HG03354 (cell line): ENCODE results near the gene FAM3C.
"Not testable (repeated sequence)": the region's sequence is repeated elsewhere in the genome, so short reads cannot be mapped to it uniquely, and the experiment has no call there.

Experiments
- ATAC-seq: cut with Tn5 transposase; IDR thresholded peaks from one replicate; pipeline ENCODE4 v1.9.1; 2021; ENCODE audit warnings: mild to moderate bottlenecking; ENCODE audit not compliant: unreplicated experiment, poor library complexity, severe bottlenecking

The FAM3C gene, protein sequence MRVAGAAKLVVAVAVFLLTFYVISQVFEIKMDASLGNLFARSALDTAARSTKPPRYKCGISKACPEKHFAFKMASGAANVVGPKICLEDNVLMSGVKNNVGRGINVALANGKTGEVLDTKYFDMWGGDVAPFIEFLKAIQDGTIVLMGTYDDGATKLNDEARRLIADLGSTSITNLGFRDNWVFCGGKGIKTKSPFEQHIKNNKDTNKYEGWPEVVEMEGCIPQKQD

DNA sequence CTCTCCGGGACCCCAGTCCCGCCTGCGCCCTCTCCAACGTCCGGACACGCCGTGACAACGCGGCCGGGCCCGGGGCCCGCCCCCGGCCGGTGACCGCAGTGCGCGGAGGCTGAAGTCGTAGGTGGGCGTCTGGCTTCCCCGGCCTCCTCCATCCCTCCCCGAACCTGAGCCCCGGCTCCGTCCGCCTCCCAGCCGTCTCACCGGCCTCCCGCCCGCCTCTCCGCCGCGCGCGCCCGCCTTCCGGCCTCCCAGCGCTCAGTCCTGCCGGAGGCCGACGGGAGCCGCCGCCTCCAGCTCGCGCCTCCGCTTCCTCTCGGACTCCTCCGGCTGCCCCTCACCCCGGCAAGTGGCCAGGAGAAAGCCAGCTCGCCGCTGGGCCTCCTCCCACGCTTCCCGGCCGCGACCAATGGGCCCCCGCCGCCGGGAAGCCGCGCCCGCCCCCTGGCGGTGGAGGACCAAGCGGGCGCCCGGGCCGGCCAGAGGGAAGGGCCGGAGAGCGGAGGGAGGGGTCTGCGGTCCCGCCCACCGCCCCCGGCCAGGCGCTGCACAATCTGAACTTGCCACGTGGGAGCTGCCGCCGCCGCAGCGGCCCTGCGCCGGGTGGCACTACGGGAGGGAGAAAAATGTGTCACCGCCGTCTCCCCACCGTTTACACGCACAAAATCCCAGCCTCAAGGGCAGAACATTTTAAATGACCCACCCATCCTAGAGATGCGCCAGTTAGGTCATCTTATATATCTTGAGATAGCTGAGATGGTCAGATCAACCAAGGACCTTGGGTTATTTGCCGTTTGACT lies at the start of gene FAM3C:
Gene FAM3C, minus strand, starts transcription at position 348 of the 797 bp plus-strand sequence. CDS start 13,339 bp downstream, outside the sequence.
- ATAC-seq: peak; percentile 82

DNA sequence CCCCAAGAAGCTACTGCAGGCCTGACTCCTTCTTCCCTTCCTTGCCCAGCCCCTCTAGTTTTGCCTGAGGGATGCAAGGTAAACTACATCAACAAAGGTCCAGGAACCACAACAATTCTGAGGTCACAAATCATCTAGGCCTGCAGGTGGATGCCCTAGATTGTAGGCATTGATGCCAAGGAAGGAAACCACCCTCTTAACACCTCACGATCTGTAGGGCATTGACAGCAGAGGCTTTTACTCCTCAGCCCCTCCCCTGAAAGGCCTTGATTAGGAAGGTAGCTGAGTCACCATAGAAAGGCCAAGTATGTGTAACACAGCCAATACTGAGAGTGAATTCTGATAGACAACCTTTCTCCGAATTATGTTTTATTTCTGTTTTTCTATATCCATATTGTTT lies 46.7 kb upstream of the FAM3C start:
- ATAC-seq: no peak

DNA sequence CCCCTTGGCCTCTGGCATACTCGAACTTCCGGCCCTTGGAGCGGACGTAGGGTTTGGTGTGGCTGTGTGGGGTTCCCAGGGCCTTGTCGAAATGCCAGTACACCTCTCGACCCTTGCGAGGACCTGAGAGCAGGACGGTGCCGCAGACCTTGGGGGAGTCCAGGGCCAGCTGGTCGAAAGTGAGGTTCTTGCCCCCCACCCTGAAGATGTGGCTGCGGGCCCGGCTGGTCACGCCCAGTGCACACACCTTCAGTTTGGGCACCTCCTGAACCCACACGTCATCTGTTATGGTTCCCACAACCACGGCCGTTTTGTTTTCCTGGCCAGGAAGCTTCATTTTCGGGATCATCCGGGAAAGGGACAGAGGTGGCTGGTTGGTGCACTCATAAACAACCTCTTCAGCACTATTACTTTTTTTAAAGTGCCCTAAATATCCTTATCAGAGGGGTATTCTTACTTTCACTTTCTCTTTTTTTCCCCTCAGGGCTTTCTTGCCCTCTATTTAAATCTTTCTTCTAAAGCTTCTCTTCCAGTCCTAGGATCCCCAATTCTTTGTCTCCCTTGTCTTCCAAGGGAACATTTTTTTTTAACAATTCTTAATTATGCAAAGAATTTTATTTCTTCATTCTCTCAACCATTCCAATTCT lies 44.9 kb upstream of the FAM3C start:
- ATAC-seq: no peak

DNA sequence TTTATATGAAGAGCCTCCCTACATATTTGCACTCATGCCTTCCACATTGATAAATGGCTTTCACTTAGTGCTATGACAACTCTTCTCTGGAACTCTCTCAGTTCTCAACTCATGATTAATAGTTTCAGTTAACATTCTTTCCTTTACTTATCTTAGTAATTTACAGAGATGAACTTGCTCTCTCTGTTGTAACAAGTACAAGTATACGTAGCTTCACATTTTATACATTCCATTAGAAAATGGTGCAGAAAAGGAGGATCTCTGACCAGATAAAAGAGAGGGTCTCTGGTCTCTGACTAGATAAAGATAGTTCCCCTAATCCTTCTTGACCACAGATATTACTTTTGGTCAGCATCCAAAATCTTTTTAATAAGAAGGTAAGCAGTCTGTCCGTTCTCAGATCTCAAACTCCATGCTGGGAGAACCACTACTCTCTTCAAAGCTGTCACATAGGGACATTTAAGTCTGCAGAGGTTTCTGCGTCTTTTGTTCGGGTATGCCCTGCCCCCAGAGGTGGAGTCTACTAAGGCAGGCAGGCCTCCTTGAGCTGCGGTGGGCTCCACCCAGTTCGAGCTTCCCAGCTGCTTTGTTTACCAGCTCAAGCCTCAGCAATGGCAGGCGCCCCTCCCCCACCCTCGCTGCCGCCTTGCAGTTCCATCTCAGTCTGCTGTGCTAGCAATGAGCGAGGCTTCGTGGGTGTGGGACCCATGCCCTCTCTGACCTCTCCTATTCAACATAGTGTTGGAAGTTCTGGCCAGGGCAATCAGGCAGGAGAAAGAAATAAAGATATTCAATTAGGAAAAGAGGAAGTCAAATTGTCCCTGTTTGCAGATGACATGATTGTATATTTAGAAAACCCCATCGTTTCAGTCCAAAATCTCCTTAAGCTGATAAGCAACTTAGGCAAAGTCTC lies 42.2 kb upstream of the FAM3C start:
- ATAC-seq: peak; percentile 58

DNA sequence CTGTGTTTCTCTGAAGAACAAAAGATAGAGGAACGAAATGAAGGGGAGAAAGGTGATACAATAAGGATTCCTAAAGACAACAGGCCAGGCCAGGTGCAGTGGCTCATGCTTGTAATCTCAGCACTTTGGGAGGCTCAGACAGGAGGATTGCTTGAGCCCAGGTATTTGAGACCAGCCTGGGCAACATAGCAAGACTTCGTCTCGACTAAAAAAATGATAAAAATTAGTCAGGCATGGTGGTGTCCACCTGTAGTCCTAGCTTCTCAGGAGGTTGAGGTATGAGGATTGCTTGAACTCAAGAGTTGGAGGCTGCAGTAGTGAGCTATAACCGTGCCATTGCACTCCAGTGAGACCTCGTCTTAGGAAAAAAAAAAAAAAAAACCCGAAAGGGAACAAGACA lies 41.4 kb upstream of the FAM3C start:
- no peak for ATAC-seq

DNA sequence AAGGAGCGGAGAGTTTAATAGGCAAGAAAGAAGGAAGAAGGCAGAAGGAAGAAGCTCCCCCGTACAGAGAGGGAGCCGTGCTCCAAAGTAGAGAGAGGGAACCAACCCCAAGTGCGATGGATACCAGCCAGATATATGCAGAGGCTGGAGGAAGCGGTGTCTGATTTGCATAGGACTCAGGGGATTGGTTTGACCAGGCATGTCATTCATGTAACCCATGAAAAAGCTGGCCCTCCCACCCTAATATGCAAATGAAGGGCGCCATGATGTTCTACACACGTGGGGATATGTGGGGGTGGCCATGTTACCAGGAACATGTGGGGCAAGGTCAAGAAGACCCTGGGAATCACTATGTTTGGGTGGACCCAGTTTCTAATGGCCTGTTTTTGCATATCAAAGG lies 40.6 kb upstream of the FAM3C start:
- ATAC-seq: no peak

DNA sequence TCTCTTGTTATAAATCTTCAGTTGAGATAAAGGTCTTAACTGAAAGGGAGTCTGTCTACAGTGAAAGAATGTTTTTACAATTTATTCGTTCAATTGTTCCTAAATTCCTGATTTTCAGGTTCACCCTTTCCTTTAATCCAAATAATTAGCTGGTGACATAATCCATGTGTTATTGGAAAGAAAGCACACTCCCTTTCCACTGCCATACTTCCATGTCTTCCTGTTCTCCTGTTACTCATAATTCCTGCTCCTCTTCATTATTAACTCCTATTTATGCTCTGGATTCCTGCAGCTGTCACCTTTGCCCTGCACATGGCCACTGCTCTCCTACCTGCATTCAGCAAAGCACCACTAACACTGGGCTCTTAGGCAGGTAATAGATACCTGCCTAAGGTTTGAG lies 40.0 kb upstream of the FAM3C start:
- no peak for ATAC-seq

DNA sequence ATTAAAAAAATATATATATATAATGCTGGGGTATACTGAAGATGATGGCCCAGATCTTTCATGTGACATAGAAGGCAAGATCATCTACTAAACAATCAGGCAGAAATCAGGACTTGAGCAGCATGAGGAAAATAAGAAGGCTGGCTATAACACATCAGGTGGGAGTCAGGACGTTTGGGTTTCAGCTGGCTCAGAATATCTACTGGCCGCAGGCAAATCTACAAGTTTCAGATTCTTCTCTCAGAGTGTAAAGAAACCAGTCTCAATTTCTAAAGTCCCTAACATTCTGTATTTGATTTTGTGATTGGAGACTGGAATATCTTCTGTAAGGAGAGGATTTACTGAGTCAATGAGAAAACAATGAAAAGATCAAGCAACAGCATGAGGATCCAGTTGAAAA lies 37.7 kb upstream of the FAM3C start:
- peak; percentile 59 for ATAC-seq

DNA sequence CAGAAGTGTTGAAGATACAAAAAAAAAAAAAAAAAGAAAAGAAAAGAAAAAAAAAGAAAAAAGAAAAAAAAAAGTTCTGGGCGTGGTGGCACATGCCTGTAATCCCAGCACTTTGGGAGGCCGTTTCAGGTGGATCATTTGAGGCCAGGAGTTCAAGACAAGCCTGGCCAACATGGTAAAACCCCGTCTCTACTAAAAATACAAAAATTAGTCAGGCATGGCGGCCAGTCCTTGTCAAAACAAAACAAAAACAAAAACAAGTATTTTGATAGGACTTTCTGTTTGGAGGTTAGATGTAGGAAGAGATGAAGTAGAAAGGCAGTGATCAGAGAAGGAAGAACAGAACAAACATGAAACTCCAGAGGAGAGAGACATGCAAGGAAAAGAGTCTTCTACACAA lies 36.4 kb upstream of the FAM3C start:
- peak; percentile 69 for ATAC-seq

DNA sequence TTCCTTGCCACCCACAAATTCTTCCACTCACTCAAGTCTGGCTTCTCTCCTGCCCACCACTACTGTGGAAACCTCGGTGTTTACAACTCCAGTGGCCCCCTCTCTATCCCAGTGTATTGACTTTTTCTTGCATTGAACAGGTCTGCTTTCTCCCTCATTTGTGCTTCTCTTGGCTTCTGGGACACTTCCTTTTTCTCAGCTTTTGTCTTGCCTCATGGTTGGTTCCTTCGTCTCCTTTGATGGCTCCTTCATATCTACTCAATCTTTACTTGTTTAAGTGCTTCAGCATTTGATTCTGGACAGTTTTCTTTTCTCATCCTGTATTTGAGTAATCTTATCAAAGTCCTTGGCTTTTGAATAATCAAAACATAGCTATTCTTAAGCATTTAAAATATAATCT lies 35.9 kb upstream of the FAM3C start:
- no peak for ATAC-seq

DNA sequence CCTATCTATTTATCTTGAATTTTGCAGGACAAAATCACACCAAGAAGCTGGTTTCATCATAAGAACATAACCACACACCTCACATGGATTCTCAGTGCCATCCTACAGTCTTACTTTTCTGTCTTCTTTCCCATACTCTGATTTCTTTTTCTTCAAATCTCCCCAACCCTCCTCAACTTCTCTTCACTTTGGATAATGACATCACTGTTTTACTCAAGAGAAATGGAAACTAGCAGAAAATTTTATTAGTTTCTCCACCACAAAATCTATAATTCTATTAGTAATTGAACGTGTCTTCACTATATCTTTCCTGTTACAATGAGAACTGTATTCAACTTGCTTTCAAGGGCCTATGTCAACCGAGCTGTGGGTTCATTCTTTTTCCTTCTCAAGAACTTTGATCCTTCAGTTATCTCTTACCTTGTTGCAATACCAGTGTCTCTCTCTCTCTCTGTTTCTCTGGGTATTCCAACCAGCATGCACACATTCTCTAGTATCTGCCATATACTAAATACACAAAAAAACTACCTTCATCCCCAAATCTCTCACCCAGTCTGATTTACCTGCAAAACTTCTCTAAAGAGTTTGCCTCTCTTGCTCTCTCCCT lies 35.4 kb upstream of the FAM3C start:
- no peak for ATAC-seq

DNA sequence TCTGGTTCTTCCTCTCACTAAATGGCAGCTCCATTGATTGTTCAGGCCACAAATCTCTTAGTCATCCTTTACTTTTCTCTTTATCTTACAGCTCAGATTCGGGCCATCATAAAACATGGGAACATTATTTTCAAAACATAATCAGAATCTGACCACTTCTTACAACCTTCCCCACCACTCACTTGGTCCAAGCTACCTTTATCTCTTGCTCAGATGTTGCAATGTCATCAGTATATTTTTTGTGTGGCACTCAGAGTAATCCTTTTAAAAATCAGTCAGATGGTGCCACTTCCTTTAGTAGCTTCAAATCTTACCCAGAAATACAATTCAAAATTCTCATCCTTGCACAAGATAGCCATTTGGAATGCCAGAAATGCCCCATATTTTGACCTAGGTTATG lies 34.5 kb upstream of the FAM3C start:
- no peak for ATAC-seq

DNA sequence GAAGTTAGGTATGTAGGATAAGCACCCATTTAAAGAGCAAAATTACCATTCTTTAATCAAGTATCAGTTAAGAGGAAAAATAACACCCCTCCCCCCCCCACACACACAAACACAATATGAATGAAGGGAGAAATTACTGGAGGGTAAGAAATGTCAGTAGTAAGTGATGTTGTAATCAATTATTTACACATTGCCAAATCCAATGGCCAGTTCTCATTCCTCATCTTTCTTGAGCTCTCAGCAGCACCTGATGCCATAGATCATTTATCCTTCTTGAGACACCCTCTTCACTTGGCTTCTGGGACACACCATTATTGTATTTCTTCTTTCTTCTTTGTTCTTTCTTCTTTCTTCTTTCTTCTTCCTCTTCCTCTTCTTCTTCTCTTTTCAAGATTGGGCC lies 33.7 kb upstream of the FAM3C start:
- no peak for ATAC-seq

DNA sequence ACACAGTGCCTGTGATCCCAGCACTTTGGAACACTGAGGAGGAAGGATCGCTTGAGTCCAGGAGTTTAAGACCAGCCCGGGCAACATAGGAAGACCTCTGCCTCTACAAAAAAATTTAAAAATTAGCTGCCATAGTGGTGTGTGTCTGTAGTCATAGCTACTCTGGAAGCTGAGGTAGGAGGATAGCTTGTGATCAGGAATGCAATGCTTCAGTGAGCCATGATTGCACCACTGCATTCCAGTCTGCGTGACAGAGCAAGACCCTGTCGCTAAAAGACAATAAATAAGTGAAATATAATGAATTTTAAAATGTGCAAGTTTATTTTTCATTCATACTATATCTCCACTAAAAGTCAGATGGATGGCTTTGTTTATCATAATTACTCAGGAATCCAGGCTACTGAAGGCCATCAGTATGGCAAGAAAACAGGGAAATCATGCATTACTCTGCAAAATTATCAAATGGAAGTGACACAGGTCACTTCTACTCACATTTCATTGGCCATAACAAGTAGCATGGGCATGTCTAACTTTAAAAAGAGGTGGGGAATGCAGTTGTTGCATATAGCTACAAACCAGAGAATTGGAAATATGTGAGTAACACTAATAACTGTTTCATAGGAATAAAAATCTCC lies 32.9 kb upstream of the FAM3C start:
- ATAC-seq: no peak

DNA sequence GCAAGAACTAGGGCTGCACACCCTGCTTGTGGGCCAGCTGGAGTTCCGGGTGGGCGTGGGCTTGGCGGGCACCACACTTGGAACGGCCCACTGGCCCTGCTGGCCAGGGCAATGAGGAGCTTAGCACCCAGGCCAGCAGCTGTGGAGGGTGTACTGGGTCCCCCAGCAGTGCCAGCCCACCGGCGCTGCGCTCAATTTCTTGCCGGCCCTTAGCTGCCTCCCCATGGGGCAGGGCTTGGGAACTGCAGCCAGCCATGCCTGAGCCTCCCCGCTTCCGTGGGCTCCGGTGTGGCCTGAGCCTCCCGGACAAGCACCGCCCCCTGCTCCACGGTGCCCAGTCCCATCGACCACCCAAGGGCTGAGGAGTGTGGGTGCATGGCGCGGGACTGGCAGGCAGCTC lies 25.6 kb upstream of the FAM3C start:
- ATAC-seq: not testable (repeated sequence)

DNA sequence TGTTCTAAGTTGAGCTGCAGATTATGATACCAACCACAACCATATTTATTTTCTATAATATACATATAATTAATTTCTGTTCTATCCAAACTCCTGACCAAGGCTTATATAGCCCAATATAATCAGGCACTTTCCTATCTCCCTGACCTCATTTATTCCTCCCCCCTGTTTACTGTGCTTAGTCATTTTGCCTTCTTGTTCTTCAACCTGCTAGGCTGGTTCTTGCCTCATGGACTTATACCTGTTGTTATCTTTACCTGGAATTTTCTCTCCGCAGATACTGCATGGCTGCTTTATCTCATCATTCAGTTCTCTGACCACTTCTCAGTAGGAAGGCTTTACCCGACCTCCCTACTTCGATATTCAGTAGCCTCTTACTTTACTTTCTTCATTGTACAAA lies 24.9 kb upstream of the FAM3C start:
- ATAC-seq: no peak

DNA sequence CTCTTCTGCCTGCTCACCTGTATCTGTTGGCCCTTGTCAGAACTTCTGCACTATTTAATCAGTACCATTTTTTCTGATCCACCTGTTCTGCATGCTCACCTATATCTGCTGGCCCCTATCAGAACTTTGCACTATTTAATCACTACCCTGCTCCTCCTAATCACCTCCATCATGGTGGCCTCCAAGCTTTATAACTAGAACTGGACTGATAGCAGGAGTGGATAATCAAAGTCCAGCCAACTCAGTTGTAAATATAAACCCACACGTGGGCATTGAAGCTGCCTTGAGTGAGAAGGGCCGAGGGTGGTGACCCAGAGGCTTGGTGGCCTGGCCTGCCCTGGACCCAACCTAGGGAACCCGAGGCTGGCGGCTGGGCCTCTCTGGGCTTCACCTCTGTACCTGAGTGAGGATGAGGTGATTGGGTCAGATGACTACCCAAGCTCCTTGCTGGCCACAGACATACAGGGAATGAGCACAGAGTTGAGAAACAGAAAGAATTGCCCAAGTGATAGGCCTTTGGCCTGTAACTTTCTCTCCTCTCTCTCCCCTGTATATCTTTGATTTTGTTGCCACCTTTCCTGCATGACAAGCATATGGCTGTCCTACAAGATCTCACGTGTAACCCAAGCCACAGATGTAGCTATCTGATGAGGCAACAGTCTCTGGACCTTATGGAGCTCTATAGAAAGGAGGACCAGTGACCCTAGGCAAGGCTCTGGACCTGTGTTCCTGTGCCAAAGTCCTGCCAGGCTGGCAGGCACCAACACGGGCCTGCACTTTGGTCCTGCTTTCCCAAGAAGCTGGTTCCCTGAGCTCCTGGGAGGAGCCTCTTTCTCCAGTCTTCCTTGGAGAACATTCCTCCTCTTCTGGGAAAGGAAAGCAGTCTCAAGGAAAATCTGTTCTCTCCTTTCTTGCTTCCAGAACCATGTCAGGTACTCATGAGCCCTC lies 23.4 kb upstream of the FAM3C start:
- no peak for ATAC-seq

DNA sequence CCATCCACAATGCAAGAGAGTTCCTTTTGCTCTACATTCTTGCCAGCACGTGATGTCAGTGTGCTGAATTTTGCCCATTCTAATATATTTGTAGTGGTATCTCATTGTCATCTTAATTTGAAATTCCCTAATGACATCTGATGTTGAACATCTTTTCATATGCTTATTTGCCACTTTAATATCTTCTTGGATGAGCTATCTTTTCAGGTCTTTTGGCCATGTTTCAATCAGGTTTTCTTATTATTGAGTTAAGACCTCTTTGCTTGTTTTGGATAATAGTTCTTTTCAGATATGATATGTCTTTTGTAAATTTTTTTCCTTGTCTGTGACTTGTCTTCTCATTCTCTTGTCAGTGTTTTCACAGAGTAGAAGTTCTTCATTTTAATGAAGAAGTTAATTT lies 20.4 kb upstream of the FAM3C start:
- ATAC-seq: no peak
